ENCODE data around the gene PLEK.
A peak's percentile ranks its signal among the peaks of the same experiment; 100 is the strongest.

PLEK gene

GRCh38 chr2:68369337-68369734 is 4.3 kb downstream of the PLEK start:
- Histone ChIP-seq H3K4me3 (ENCODE audit: low read length) (no peak overlapping the region), H4K20me1 (ENCODE audit: control insufficient read depth, insufficient read depth, low read depth, low read length) (no peaks in the 10 kb centered on the region), H3K27me3 (ENCODE audit: control insufficient read depth, low read length) (no peaks in the 10 kb centered on the region), H3K79me2 (ENCODE audit: control insufficient read depth, low read length) (peaks cover 78% of the 10 kb centered on the region), H3K27ac (ENCODE audit: low read depth, low read length) (no peak overlapping the region), H3K36me3 (ENCODE audit: control insufficient read depth, low read length) (peaks cover 20% of the 10 kb centered on the region), H3K4me1 (ENCODE audit: control insufficient read depth, low read length) (peaks cover 71% of the 10 kb centered on the region), H3K9me2 (replicated peaks; ENCODE audit: control insufficient read depth, low read length) (no peaks in the 10 kb centered on the region), H3K9me3 (ENCODE audit: control insufficient read depth, insufficient read depth, low read length) (peaks cover 9% of the 10 kb centered on the region), H3K4me2 (ENCODE audit: low read length) (no peak overlapping the region), H3F3A (ENCODE audit: control insufficient read depth, insufficient read depth) (no peaks in the 10 kb centered on the region)
- TF ChIP-seq CTCF (IDR thresholded peaks at IDR 0.05; ENCODE audit: low read depth, low read length, poor library complexity, severe bottlenecking) (no peak), EZH2phosphoT487 (IDR thresholded peaks at IDR 0.05; ENCODE audit: borderline replicate concordance, low read length) (no peak)

DNA sequence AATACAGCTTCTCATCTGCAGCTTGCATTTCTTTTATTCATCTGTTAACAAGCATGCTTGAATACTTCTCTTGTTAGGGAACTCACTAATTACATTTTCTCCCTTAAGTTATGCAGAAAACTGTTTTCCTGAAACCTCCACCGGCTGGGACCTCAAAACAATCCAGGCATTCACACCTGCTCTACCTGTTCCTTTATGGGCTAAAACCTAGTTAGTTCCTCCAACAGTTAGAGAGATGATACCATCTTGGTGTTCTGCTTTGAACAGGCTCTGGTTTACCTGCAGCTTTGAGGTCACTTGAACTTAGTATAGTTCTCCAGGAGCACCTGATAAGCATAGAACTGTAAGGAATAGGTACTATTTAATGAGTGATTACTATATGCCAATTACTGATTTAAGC is 6.1 kb downstream of the PLEK start:
- Histone ChIP-seq H3K79me2 (ENCODE audit: control insufficient read depth, low read length) (peaks cover 79% of the 10 kb centered on the region), H3K4me2 (ENCODE audit: low read length) (peak overlapping the region; percentile 28), H3K4me1 (ENCODE audit: control insufficient read depth, low read length) (peaks cover 70% of the 10 kb centered on the region)

GRCh38 chr2:68371581-68371980 is 6.5 kb downstream of the PLEK start:
- peaks cover 9% of the 10 kb centered on the region for H3K9me3 ChIP-seq (ENCODE audit: control insufficient read depth, insufficient read depth, low read length)
- H4K20me1 ChIP-seq (ENCODE audit: control insufficient read depth, insufficient read depth, low read depth, low read length): no peaks in the 10 kb centered on the region
- peak overlapping the region; percentile 28 for H3K4me2 ChIP-seq (ENCODE audit: low read length)
- TF ChIP-seq CTCF (IDR thresholded peaks at IDR 0.05; ENCODE audit: low read depth, low read length, poor library complexity, severe bottlenecking) (no peak), EZH2phosphoT487 (IDR thresholded peaks at IDR 0.05; ENCODE audit: borderline replicate concordance, low read length) (no peak)
- H3K4me1 ChIP-seq (ENCODE audit: control insufficient read depth, low read length): peaks cover 66% of the 10 kb centered on the region
- peaks cover 77% of the 10 kb centered on the region for H3K79me2 ChIP-seq (ENCODE audit: control insufficient read depth, low read length)
- no peaks in the 10 kb centered on the region for H3K27me3 ChIP-seq (ENCODE audit: control insufficient read depth, low read length)
- H3K9me2 ChIP-seq (replicated peaks; ENCODE audit: control insufficient read depth, low read length): no peaks in the 10 kb centered on the region
- H3K36me3 ChIP-seq (ENCODE audit: control insufficient read depth, low read length): peaks cover 20% of the 10 kb centered on the region
- H3F3A ChIP-seq (ENCODE audit: control insufficient read depth, insufficient read depth): 0 out of 2 replicates have a peak, but pooled peaks cover 3% of the 10 kb centered on the region
- H3K4me3 ChIP-seq (ENCODE audit: low read length): peak overlapping the region; percentile 7
- no peak overlapping the region for H3K27ac ChIP-seq (ENCODE audit: low read depth, low read length)

More for the DNA sequence above, 6.1 kb downstream of the PLEK start:
- no peak for TF ChIP-seq CTCF (IDR thresholded peaks at IDR 0.05; ENCODE audit: low read depth, low read length, poor library complexity, severe bottlenecking)
- TF ChIP-seq EZH2phosphoT487 (IDR thresholded peaks at IDR 0.05; ENCODE audit: borderline replicate concordance, low read length): no peak
- Histone ChIP-seq H3K4me3 (ENCODE audit: low read length) (peak overlapping the region; percentile 7), H3K27me3 (ENCODE audit: control insufficient read depth, low read length) (no peaks in the 10 kb centered on the region), H3F3A (ENCODE audit: control insufficient read depth, insufficient read depth) (0 out of 2 replicates have a peak, but pooled peaks cover 3% of the 10 kb centered on the region), H3K9me2 (replicated peaks; ENCODE audit: control insufficient read depth, low read length) (no peaks in the 10 kb centered on the region), H3K9me3 (ENCODE audit: control insufficient read depth, insufficient read depth, low read length) (peaks cover 9% of the 10 kb centered on the region), H4K20me1 (ENCODE audit: control insufficient read depth, insufficient read depth, low read depth, low read length) (no peaks in the 10 kb centered on the region), H3K27ac (ENCODE audit: low read depth, low read length) (no peak overlapping the region), H3K36me3 (ENCODE audit: control insufficient read depth, low read length) (peaks cover 20% of the 10 kb centered on the region)
